SK-N-SH treated with all-trans-retinoic acid at 6 μM for 48 hours (cell line): ENCODE data around the gene P2RY8.

Experiments used
- ATAC-seq: fragments of 200-7000 bp; cut with Tn5 transposase; 3 replicates; pipeline ENCODE4 v1.9.1; 2020; ENCODE audit warnings: mild to moderate bottlenecking, moderate library complexity
- ARNTL ChIP-seq: fragments of 450-650 bp; formaldehyde crosslinking; IDR thresholded peaks from 2 replicates; pipeline ENCODE4 v1.5.0; 2020; ENCODE audit warnings: low read depth, mild to moderate bottlenecking, moderate library complexity, borderline replicate concordance
- BACH2 ChIP-seq: fragments of 250-450 bp; sonication (Bioruptor Pico); IDR thresholded peaks from 2 replicates; pipeline ENCODE4 v1.9.0; 2021; ENCODE audit warnings: mild to moderate bottlenecking, borderline replicate concordance
- CSDC2 ChIP-seq: fragments of 250-450 bp; sonication (Bioruptor Pico); IDR thresholded peaks from 2 replicates; pipeline ENCODE4 v1.5.0; 2020; ENCODE audit warnings: mild to moderate bottlenecking, moderate library complexity
- ESRRG ChIP-seq: fragments of 250-450 bp; sonication (Bioruptor Pico); IDR thresholded peaks from 2 replicates; pipeline ENCODE4 v1.6.1; 2021; ENCODE audit warnings: mild to moderate bottlenecking
- GLIS3 ChIP-seq: fragments of 250-450 bp; sonication (Bioruptor Pico); IDR thresholded peaks from 2 replicates; pipeline ENCODE4 v1.5.0; 2020; ENCODE audit warnings: mild to moderate bottlenecking, moderate library complexity
- ISL1 ChIP-seq: fragments of 250-450 bp; sonication (Bioruptor Pico); IDR thresholded peaks from 2 replicates; pipeline ENCODE4 v2.1.2; 2022; ENCODE audit warnings: mild to moderate bottlenecking, moderate library complexity
- OSR1 ChIP-seq: fragments of 250-450 bp; sonication (Bioruptor Pico); IDR thresholded peaks from 2 replicates; pipeline ENCODE4 v1.8.0; 2022; ENCODE audit warnings: moderate library complexity, mild to moderate bottlenecking, inconsistent platforms
- PPARA ChIP-seq: fragments of 250-450 bp; sonication (Bioruptor Pico); IDR thresholded peaks from 2 replicates; pipeline ENCODE4 v1.5.0; 2020; ENCODE audit warnings: mild to moderate bottlenecking, borderline replicate concordance
- RARB ChIP-seq: fragments of 250-450 bp; sonication (Bioruptor Pico); IDR thresholded peaks from 2 replicates; pipeline ENCODE4 v1.8.0; 2021; ENCODE audit warnings: mild to moderate bottlenecking, moderate library complexity
- SNAI2 ChIP-seq: fragments of 250-450 bp; sonication (Bioruptor Pico); IDR thresholded peaks from 2 replicates; pipeline ENCODE4 v1.5.0; 2020; ENCODE audit warnings: mild to moderate bottlenecking, moderate library complexity
- TCF4 ChIP-seq: fragments of 250-450 bp; sonication (Bioruptor Pico); IDR thresholded peaks from 2 replicates; pipeline ENCODE4 v1.8.0; 2021; ENCODE audit warnings: mild to moderate bottlenecking, moderate library complexity, borderline replicate concordance
- TOX ChIP-seq: fragments of 250-450 bp; sonication (Bioruptor Pico); IDR thresholded peaks from 2 replicates; pipeline ENCODE4 v1.8.0; 2021; ENCODE audit warnings: mild to moderate bottlenecking, moderate library complexity, borderline replicate concordance
- ZC3H10 ChIP-seq: fragments of 250-450 bp; sonication (Bioruptor Pico); IDR thresholded peaks from 2 replicates; pipeline ENCODE4 v1.5.1; 2021; ENCODE audit warnings: mild to moderate bottlenecking, moderate library complexity
- ZFP3 ChIP-seq: fragments of 250-450 bp; sonication (Bioruptor Pico); IDR thresholded peaks from 2 replicates; pipeline ENCODE4 v1.5.0; 2020; ENCODE audit warnings: mild to moderate bottlenecking, moderate library complexity
- ZFP30 ChIP-seq: fragments of 450-650 bp; formaldehyde crosslinking; IDR thresholded peaks from 2 replicates; pipeline ENCODE4 v1.5.0; 2022; ENCODE audit warnings: mild to moderate bottlenecking, moderate library complexity
- ZNF565 ChIP-seq: fragments of 450-650 bp; formaldehyde crosslinking; conservative IDR thresholded peaks from 2 replicates; pipeline ENCODE4 v1.5.0; 2020; ENCODE audit warnings: low read depth, mild to moderate bottlenecking, moderate library complexity
- ZNF70 ChIP-seq: fragments of 450-650 bp; formaldehyde crosslinking; IDR thresholded peaks from 2 replicates; pipeline ENCODE4 v1.5.0; 2020; ENCODE audit warnings: mild to moderate bottlenecking, moderate library complexity
- TF ChIP-seq, protein P1 (sequence below): fragments of 250-450 bp; sonication (Bioruptor Pico); IDR thresholded peaks from 2 replicates; pipeline ENCODE4 v1.5.1; 2021; ENCODE audit warnings: mild to moderate bottlenecking, moderate library complexity
- TF ChIP-seq, protein P2 (sequence below): fragments of 250-450 bp; sonication (Bioruptor Pico); IDR thresholded peaks from 2 replicates; pipeline ENCODE4 v1.8.0; 2021; ENCODE audit warnings: low read depth, mild to moderate bottlenecking, moderate library complexity, borderline replicate concordance
- TF ChIP-seq, protein P3 (sequence below): fragments of 250-450 bp; sonication (Bioruptor Pico); IDR thresholded peaks from 2 replicates; pipeline ENCODE4 v1.5.1; 2020; ENCODE audit warnings: low read depth, mild to moderate bottlenecking, moderate library complexity
- TF ChIP-seq, protein P4 (sequence below): fragments of 250-450 bp; sonication (Bioruptor Pico); IDR thresholded peaks from 2 replicates; pipeline ENCODE4 v1.5.0; 2020; ENCODE audit warnings: mild to moderate bottlenecking, moderate library complexity

P2RY8 gene

DNA sequence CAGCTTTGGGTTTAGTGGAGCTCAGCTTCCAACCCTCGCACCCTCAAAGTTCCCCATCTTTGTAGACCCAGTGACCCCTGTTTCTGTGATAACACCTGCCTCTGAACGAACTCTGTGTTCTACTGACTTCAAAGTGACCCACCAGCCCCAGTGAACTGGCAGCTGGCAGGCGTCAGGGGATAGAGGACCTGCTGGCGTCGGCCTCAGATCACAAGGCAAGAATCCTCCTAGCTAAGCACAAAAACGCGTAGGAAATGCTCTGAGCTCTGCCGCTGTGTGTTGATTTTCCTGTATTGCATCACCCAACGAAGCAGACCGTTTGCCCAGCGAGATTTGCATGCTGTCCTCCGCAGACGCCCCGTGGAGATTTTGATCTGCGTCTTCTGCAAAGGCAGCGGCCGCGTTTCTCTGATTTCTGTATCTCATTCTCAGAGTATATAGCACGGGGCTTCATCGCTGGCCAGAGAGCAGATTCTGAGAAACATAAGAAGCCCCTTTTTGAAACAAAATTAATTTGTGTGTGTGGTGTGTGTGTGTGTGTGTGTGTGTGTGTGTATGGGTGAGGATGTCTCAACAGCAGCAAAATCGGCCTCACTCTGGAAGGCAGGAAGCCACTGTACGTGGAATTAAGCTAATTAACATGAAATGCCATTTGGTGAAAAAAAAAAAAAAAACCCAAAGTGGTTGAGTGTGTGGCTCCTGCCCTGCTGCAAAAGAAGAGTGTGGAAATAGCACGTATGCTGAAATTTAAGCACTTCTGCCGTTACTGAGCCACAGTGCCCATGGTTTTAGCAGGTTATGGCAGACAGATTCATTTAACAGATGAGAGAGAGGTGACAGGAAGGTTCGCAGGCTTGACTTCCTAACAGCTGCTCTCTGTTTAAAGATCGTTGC, 55.1 kb downstream of the P2RY8 start:
- TF ChIP-seq OSR1 (CRISPR knock-in tag): no peak
- TF ChIP-seq BACH2 (CRISPR knock-in tag): no peak
- TF ChIP-seq ZC3H10: no peak
- no peak for TF ChIP-seq ZNF565
- TF ChIP-seq RARB (CRISPR knock-in tag): no peak
- TF ChIP-seq TOX: no peak
- peak; percentile 94 for ATAC-seq

DNA sequence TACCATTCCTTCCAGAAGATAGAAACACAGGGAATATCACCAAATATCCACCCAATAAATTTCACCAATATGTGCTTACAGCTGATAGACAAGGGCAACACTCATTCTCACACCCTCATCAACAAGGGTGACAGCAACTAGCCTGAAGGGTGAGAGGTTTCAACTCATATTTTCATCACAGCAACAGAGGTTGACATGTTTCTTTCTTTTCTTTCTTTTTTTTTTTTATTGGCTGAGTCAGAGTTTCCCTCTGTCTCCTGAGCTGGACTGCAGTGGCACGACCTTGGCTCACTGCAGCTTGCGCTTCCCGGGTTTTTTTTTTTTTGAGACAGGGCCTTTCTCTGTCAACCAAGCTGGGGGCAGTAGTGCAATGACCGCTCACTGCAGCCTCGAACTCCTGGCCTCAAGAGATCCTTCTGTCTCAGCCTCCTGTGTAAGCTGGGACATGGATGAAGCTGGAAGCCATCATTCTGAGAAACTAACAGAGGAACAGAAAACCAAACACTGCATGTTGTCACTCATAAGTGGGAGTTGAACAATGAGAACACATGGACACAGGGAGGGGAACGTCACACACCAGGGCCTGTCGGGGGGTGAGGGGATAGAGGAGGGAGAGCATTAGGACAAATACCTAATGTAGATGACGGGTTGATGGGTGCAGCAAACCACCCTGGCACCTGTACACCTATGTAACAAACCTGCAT, 56.8 kb downstream of the P2RY8 start:
- ATAC-seq: no peak

DNA sequence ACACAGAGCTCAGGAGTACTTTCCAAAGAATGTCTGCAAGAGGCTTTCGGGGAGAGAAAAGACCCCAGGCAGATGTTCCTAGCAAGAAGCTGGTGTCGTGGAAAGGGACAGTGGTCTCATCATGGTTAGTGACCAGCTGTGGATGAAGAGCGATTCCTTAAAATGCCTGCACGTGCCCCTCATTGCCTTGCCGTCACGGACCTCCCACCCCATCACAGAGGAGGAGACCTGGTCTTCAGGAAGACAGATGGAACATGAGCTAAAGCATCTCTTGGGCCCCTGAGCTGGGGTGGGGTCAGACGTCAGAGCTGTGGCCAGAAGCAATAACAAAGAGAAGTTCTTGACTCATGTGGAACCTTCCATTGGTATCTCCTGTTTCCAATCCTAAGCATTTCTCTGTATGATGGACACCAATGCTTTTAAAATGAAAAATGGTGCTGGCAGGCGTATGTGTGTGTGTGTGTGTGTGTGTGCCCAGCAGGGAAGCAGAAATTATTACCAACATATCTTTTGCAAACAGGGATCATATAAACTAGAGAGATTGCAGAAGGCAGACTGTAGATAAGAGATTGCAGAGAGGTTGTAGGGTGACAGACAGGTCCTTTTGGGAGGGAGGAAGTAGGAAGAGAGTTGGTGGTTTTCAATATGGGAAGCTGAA, 59.1 kb downstream of the P2RY8 start:
- no peak for TF ChIP-seq ISL1 (CRISPR knock-in tag)
- TF ChIP-seq ARNTL: no peak
- no peak for TF ChIP-seq ZFP3
- no peak for TF ChIP-seq RARB (CRISPR knock-in tag)
- TF ChIP-seq ZC3H10: no peak
- TF ChIP-seq CSDC2 (CRISPR knock-in tag): no peak
- TF ChIP-seq SNAI2 (CRISPR knock-in tag): no peak
- no peak for TF ChIP-seq OSR1 (CRISPR knock-in tag)
- TF ChIP-seq ZFP30 (CRISPR knock-in tag): no peak
- no peak for TF ChIP-seq PPARA
- no peak for TF ChIP-seq ZNF565
- TF ChIP-seq ESRRG (CRISPR knock-in tag): no peak
- TF ChIP-seq TOX: no peak
- TF ChIP-seq, protein P1, sequence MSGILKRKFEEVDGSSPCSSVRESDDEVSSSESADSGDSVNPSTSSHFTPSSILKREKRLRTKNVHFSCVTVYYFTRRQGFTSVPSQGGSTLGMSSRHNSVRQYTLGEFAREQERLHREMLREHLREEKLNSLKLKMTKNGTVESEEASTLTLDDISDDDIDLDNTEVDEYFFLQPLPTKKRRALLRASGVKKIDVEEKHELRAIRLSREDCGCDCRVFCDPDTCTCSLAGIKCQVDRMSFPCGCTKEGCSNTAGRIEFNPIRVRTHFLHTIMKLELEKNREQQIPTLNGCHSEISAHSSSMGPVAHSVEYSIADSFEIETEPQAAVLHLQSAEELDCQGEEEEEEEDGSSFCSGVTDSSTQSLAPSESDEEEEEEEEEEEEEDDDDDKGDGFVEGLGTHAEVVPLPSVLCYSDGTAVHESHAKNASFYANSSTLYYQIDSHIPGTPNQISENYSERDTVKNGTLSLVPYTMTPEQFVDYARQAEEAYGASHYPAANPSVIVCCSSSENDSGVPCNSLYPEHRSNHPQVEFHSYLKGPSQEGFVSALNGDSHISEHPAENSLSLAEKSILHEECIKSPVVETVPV (CRISPR knock-in tag): no peak
- no peak for TF ChIP-seq GLIS3
- TF ChIP-seq, protein P2, sequence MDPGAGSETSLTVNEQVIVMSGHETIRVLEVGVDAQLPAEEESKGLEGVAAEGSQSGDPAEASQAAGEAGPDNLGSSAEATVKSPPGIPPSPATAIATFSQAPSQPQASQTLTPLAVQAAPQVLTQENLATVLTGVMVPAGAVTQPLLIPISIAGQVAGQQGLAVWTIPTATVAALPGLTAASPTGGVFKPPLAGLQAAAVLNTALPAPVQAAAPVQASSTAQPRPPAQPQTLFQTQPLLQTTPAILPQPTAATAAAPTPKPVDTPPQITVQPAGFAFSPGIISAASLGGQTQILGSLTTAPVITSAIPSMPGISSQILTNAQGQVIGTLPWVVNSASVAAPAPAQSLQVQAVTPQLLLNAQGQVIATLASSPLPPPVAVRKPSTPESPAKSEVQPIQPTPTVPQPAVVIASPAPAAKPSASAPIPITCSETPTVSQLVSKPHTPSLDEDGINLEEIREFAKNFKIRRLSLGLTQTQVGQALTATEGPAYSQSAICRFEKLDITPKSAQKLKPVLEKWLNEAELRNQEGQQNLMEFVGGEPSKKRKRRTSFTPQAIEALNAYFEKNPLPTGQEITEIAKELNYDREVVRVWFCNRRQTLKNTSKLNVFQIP (CRISPR knock-in tag): no peak
- no peak for TF ChIP-seq TCF4 (CRISPR knock-in tag)
- TF ChIP-seq, protein P3, sequence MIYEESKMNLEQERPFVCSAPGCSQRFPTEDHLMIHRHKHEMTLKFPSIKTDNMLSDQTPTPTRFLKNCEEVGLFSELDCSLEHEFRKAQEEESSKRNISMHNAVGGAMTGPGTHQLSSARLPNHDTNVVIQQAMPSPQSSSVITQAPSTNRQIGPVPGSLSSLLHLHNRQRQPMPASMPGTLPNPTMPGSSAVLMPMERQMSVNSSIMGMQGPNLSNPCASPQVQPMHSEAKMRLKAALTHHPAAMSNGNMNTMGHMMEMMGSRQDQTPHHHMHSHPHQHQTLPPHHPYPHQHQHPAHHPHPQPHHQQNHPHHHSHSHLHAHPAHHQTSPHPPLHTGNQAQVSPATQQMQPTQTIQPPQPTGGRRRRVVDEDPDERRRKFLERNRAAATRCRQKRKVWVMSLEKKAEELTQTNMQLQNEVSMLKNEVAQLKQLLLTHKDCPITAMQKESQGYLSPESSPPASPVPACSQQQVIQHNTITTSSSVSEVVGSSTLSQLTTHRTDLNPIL: no peak
- no peak for TF ChIP-seq ZNF70 (CRISPR knock-in tag)
- TF ChIP-seq, protein P4, sequence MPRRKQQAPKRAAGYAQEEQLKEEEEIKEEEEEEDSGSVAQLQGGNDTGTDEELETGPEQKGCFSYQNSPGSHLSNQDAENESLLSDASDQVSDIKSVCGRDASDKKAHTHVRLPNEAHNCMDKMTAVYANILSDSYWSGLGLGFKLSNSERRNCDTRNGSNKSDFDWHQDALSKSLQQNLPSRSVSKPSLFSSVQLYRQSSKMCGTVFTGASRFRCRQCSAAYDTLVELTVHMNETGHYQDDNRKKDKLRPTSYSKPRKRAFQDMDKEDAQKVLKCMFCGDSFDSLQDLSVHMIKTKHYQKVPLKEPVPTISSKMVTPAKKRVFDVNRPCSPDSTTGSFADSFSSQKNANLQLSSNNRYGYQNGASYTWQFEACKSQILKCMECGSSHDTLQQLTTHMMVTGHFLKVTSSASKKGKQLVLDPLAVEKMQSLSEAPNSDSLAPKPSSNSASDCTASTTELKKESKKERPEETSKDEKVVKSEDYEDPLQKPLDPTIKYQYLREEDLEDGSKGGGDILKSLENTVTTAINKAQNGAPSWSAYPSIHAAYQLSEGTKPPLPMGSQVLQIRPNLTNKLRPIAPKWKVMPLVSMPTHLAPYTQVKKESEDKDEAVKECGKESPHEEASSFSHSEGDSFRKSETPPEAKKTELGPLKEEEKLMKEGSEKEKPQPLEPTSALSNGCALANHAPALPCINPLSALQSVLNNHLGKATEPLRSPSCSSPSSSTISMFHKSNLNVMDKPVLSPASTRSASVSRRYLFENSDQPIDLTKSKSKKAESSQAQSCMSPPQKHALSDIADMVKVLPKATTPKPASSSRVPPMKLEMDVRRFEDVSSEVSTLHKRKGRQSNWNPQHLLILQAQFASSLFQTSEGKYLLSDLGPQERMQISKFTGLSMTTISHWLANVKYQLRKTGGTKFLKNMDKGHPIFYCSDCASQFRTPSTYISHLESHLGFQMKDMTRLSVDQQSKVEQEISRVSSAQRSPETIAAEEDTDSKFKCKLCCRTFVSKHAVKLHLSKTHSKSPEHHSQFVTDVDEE (CRISPR knock-in tag): no peak
- TF ChIP-seq, all 23 proteins: peak for 0
- ATAC-seq: no peak

More for the DNA sequence above, 56.8 kb downstream of the P2RY8 start:
- no peak for TF ChIP-seq ZNF70 (CRISPR knock-in tag)
- TF ChIP-seq, protein P3: no peak
